HG03565 (cell line): Measurements from ENCODE around the gene MIER1.

ENCODE experiments used
- ATAC-seq: cut with Tn5 transposase; IDR thresholded peaks from one replicate; pipeline ENCODE4 v1.9.1; 2021; ENCODE audit warnings: mild to moderate bottlenecking, moderate library complexity; ENCODE audit not compliant: unreplicated experiment

MIER1 gene

GRCh38 chr1:66996018-66996682, 71.4 kb downstream of the MIER1 start:
- peak; percentile 56 for ATAC-seq

GRCh38 chr1:66998972-66999371, 74.2 kb downstream of the MIER1 start:
- no peak for ATAC-seq

- ATAC-seq: no peak
These were observed 75.0 kb downstream of the MIER1 start for GRCh38 chr1:66999640-67000400.

DNA sequence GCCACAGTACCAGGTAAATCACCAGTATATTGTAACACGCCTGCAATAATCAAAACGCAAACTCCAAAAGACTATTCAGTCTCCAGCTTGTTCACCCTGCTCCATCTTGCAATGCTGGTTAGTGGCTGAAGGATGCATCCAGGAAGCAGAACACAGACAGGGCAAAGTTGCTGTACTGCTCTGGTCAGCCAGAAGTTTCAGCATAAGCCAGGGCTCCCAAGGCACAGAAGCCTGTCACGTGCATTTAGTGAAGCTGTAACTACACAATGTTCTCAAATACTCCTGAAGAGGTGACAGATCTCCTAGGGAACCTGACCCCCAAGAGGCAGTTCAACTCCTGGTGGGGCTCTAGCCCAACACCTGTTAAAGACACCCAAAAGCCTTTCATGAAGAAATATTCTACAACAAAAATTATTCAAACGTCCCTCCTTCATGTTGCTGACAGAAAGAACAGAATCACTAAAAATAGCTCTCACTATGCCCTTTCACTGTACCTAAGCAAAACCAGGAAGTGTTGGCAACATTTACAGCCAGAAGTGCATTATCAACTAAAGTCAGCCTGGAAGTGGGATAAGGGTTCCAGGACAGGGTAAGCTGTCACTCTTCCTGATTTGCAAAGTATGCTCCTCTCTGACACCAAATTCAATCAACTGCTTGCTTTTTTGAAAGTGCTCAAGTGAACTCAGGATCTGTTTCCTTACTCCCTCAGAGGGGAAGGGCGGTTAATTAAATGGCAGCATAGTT, 77.1 kb downstream of the MIER1 start:
- ATAC-seq: no peak

DNA sequence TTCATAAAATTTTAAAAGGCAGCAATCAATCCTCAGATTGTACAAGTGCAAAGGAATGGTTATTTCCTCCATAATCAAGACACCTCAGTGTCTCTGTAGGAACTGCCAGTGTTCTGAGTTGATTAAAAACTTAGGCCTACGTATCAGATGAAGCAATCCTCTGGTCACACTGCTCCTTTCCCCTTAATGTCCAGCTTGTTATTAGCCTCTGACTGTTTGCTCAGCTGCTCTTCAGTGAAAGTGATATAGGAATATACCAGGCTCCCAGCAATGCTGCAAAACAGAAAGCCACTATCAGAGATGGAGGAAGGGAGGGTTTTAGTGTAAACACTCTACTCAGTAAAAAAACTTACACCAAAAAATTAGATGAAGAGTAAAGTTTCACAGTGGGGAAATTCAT, 79.4 kb downstream of the MIER1 start:
- ATAC-seq: no peak

- ATAC-seq: no peak
These were observed 80.3 kb downstream of the MIER1 start for GRCh38 chr1:67005068-67005467.

GRCh38 chr1:67009792-67010191, 85.0 kb downstream of the MIER1 start:
- ATAC-seq: no peak

DNA sequence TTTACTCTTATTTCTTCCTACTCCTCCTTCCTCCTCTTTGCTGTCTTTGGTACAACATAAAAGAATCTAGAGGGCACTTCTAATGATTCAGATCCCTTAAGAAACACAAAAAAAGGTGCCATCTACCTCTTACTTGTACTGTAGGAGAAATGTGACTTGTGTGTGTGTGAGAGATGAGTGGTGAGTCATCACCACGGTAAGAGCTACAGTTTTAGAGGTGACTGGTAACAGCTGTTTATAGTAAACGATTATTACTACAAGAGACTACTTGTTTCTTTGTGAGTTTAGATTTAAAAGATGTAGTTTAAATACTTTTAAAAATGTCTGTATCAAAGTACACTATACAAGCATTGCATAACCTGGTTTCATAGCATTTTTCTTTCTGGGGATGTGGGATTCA, 88.8 kb downstream of the MIER1 start:
- peak; percentile 43 for ATAC-seq

DNA sequence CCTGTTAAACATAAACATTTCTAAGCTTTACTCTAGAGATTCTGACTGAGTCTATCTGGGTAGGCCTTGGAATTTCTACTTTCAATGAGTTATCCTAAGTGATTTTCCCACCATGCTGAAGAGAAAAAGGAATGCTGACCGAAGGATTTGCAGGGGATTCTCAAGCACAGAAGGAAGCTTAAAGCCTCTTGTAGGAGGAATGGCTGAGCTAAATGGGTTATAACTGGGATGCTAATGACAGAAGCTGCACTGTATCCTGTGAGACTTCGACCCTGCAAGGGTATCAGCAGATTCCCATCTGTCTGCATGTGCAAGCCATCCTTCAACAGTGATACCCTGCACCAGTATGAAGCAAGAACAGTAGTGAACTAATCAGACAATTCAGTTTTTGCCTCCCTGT, 93.8 kb downstream of the MIER1 start:
- no peak for ATAC-seq

GRCh38 chr1:67019121-67019520, 94.3 kb downstream of the MIER1 start:
- ATAC-seq: no peak

DNA sequence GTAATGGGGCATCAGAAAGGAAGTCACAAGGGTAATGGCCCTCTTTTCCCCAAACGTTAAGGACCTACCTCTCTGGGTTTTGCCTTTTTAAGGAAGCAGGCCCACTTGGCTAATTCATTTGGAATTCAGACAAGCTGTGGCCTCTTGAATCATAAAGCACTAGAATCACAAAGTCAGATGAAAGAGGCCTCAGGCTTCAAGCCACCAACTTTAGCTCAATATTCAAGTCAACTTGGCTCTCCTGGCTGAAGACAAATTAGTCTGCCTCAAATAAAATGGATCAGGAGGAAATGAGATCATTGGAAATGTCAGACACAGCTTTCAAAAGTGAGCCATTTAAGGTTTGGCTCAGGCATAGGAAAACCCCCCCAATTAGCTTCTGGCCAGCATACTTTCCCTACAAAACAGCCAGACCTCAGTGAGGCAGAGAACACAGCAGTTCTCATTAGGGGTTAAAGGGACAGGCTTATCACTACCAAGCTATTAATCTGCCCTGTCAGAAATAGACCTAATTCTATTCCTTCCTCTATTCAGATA, 94.9 kb downstream of the MIER1 start:
- no peak for ATAC-seq

- ATAC-seq: no peak
These were observed 95.5 kb downstream of the MIER1 start for GRCh38 chr1:67020304-67020703.

DNA sequence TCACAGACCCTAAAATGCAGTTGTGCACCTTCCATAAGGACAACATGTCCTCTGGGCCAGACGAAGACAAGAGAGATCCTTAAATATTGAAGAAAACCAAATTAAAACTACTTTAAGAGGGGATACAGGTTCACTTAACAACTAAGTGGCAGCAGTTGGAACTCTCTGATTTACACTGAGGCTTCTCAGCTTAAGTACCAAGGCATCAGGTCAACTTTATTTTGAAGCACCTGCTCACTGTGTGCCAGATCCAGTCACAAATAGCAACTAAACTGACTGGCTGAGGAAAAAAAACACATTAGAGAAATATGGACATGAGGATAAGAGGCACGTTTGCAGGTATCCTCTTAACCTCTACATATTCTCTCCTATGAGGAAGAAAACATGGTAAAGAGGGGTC, 96.0 kb downstream of the MIER1 start:
- ATAC-seq: no peak

DNA sequence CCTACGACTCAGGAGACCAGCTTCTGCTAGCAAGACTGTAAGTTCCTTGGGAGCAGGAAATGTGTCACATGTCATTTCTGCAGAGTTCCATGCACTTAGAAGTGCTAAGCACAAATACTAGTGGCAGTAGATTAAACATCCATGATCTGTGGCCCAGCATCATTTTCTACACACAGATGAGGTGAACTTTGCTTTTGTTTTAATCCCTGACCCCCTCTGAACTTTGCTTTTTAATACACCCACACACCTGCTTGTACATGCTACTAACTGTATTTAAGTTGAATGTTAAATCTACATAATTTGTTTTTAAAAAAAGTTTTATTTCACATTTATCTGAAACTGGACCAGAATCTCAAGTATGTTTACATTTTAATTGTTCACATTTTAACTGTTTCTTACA, 104.7 kb downstream of the MIER1 start:
- no peak for ATAC-seq

GRCh38 chr1:67031121-67031858, 106.5 kb downstream of the MIER1 start:
- no peak for ATAC-seq

GRCh38 chr1:67031859-67032247, 107.1 kb downstream of the MIER1 start:
- no peak for ATAC-seq
